GM18951 (cell line): ENCODE measurements around the gene CHRNA5.
"Not testable (repeated sequence)": the region's sequence is repeated elsewhere in the genome, so short reads cannot be mapped to it uniquely, and the experiment has no call there.

Experiments
- POLR2A ChIP-seq: IDR thresholded peaks from 4 replicates; pipeline ENCODE4 v1.6.1; 2011; ENCODE audit warnings: mild to moderate bottlenecking; ENCODE audit not compliant: insufficient read length, insufficient read depth; ENCODE audit errors: extremely low read depth
- in situ Hi-C: fragments of 300-500 bp; cut with MboI; formaldehyde crosslinking; loops from one replicate; pipeline ENCODE4 v1.12.0; 2022; ENCODE audit warnings: low sequenced_read_pairs, mixed read lengths, inconsistent platforms; ENCODE audit not compliant: unreplicated experiment

The CHRNA5 gene

DNA sequence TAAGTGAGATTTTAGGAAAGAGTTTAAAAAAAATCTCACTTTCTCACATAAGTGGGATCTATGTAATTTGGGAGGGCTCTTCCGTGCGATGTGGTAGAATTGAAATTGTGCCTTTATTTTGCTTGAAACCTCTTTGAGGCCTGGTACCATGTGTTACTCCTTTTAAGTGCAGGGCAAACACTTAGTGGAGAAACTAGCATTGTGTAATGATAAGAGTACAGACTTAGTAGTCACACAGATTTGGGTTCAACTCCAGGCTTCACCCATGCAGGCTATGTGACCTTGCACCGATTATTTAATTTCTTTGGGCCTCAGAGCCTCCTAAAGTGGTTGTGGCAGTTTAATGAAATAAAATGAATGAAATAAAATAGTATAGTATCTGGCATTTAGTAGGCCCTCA is 22.7 kb upstream of the CHRNA5 start:
- TF ChIP-seq POLR2A, result no peak
- in situ Hi-C loops, result no loop called here

DNA sequence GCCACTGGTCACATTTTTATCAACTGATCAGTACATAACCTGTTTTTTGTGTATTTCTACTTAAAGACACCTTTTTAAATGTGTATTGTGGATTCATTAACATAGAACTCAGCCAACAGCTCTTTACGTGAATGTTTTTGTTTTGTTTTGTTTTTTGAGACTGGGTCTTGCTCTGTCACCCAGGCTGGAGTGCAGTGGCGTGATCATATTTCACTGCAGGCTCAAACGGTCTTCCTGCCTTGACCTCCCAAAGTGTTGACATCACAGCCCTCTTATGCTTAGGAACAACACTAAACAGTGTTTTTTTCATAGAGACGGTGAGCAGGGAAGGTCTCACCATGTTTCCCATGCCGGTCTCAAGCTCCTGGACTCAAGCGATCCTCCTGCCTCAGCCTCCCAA is 15.1 kb upstream of the CHRNA5 start:
- in situ Hi-C loops, result no loop called here
- TF ChIP-seq POLR2A, result no peak

DNA sequence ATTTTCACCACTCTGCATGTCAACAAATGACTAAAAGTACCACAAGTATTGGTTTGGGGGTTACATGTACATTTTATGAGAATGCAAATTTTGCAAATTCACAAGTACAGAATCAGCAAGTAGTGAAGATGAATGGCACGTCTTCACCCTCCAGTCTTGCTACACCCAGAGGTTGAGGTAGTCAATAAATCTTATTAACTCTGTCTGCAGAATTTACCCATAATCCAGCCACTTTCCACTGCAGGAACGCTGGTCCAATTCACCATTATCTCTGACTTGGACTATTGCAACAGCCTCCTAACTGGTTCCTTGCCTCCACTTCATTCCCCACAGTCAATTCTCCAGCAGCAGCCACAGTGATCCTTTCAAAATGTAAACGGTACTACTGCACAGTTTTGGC is 14.5 kb upstream of the CHRNA5 start:
- no peak for TF ChIP-seq POLR2A
- in situ Hi-C loops, result no loop called here

DNA sequence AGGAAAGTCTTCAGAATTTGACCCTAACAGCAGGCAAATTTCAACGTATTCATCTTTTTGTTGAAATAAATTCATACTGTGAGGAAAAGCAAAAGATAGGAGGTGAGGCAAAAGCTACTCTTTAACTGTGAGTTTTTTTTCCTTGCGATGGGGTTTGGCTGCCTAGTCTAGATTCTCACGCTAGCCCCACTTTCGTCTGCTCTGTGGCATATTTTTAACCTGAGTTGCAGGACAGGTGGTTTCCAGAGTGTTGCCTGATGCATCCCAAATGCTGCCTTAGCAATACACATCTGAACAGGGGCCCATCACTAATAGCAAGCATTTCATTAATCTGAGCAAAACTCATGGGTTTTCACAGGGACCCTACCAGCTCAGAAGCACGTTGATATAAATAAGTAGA is 13.4 kb upstream of the CHRNA5 start:
- in situ Hi-C loops, result no loop called here

DNA sequence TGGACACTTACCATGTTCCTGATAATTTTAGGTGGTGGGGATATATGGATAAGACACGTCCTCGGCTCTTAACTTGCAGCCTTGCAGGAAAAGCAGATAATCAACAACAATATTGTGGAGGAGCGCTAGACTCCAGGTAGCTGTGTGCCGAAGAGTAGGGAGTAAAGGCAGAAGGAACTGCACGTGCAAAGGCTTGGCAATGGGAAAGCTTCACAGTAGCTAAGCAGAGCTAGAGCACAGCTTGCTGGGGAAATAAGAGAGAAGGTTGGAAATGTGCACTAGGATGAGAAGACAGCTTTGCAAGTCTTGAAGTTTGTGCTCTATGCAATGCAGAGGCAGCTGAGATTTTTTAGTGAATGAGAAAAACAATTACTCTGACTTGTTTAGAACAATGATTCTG is 12.7 kb upstream of the CHRNA5 start:
- no peak for TF ChIP-seq POLR2A
- in situ Hi-C loops, result no loop called here

More for the DNA sequence above, 13.4 kb upstream of the CHRNA5 start:
- TF ChIP-seq POLR2A, result no peak

DNA sequence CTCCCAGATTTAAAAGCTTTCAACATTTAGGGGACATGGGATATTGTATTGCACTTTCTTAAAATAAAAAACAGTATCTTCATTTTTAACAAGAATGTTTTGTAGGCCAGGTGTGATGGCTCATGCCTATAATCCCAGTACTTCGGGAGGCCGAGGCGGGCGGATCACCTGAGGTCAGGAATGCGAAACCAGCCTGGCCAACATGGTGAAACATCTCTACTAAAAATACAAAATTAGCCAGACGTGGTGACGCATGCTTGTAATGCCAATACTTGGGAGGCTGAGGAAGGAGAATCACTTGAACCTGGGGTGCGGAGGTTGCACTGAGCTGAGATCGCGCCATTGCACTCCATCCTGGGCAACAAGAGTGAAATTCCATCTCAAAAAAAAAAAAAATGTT is 5.1 kb upstream of the CHRNA5 start:
- in situ Hi-C loops, result not testable (repeated sequence)

DNA sequence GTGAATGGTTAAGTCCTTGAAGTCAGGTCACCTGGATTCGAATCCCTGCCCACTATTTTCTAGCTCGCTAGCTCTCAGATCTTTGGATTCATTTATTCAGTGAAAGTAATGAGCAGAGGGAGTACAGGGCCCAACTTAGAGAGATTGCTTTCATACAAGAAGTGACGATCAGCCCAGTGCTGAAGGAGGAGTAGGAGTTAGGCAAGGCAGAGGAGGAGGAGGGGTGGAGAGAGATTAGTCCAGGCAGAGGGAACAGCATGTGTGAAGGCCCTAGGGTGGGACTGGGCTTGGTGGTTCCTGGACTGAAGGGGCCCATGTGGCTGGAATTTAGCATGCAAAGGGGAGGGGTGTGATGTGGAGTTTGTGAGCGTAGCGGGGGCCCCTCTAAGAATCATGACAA is 3.8 kb upstream of the CHRNA5 start:
- in situ Hi-C loops, result no loop called here
- no peak for TF ChIP-seq POLR2A

DNA sequence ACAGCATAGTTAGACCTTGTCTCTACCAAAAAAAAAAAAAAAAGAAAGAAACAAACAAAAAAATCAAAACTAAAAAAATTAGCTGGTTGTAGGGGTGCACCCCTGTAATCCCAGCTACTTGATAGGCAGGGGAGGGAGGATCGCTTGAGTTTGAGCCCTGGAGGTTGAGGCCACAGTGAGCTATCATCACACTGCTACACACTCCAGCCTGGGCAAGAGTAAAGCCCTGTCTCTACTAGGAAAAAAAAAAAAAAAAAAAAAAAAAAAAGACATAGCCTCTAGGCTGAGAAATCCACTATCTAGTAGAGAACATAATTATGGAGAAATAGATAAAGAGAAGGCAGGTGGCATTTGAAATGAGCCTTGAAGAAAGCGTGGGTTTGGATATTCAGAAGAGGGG is 2.2 kb upstream of the CHRNA5 start:
- TF ChIP-seq POLR2A, result no peak

DNA sequence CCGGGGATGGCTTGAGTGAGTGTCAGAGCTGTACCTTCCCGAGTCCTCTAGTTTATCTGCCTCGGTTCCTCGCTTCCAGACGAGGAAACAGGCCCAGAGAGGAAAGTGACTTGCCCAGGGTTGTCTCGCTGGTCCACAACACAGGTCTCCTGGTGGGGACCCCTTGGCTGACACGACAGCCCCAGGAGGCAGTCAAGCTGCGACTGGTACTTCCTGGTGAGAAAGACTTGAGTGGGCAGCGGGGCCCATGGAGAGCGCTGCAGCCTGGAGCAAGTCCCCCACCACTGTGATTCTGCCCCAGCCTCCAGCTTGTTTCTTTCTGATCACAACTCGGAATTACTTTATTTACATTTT is 600 bp upstream of the CHRNA5 start:
- in situ Hi-C loops, result no loop called here
- TF ChIP-seq POLR2A, result no peak

More for the DNA sequence above, 2.2 kb upstream of the CHRNA5 start:
- in situ Hi-C loops, result no loop called here

DNA sequence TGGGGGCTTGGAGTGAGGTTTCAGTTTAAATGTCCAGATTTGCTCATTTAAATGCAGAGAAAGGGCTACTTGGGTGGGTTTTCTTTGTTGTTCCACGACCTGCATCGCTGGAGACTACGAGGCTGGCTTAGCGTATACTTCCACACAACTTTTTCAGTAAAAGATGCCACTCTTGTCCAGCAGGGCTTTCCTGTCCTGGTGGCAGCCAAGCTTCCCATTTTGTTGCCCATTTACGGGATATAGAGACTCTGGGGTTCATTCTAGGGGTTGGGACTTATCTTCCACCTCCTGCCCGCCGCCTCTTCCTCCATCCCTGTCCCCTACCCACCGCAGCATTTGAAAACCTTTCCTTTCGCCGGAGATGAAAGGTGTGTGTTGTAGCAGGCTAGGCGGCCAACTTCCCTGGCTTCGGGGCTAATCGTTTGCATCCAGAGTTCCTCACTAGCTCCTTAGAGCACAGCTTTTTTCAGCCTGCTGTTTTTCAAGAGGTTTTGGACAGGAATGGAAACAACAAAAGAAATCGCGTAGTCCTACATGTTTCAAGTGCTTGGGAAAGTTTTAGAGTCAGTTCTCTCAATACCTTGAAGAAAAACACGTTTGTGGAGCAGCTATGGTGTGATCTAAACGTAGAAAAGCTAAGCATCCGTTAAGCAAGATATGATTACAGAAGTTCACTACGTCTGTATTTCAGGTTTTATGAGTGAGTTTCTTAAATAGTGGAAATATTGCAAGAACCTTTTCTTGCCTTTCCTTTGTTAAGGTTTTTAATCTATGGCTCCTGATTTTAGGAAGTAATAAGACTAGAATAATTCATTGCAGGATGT is 843 bp downstream of the CHRNA5 start:
- no peak for TF ChIP-seq POLR2A
- in situ Hi-C loops, result no loop called here

DNA sequence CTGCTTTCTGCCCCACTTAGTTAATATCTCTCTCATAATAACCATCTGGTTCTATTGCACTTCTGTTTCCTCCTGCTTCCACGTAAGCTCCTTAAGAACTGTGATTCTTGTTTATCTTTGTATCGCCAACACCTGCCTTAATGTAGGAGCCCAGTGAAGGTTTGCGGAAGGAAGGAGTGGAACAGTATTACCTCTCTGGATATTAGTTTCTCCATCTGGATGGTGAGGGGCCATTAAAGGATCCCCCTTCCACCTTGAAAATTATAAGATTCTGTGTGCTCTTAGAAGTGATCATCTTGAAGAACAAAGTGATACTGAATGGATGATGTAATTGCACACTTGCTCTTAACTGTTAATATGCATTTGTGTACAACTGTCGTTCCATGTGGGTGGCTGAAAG is 2.2 kb downstream of the CHRNA5 start:
- in situ Hi-C loops, result no loop called here
- TF ChIP-seq POLR2A, result no peak

DNA sequence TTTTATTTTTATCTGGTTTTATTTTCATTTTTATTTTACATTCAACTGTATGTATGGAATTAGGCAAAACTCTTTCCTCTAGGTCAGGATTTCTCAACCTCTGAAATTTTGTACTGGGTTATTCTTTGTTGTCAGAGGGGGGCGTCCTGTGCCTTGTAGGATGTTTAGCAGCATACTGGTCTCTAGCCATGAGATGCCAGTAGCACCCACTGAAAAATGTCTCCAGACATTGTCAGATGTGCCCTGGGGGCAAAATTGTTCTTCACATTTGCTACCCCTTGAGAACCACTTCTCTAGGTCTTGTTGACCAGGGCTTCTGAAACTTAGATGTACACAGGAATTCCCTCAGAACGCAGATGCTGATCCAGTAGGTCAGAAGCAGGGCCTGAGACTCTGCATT is 5.4 kb downstream of the CHRNA5 start:
- in situ Hi-C loops, result no loop called here

DNA sequence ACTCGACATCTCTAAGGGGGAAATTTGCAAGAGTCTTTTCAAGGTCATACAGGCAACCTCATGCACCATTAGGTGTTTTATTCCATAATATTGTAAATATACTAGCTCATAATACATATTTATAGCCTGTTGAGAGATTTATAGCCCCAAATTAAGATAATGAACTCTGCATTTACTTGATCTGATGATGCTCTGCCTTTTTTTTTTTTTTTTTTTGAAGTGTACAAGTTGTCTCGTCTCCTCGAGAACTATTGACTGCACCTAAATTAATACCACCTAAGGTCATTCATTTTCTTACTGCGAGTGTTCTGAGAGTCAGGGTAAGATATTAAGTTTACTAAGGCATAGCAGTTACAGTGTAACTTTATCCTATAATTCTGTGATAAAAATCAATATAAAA is 6.1 kb downstream of the CHRNA5 start:
- in situ Hi-C loops, result no loop called here
- no peak for TF ChIP-seq POLR2A

More for the DNA sequence above, 5.4 kb downstream of the CHRNA5 start:
- no peak for TF ChIP-seq POLR2A

DNA sequence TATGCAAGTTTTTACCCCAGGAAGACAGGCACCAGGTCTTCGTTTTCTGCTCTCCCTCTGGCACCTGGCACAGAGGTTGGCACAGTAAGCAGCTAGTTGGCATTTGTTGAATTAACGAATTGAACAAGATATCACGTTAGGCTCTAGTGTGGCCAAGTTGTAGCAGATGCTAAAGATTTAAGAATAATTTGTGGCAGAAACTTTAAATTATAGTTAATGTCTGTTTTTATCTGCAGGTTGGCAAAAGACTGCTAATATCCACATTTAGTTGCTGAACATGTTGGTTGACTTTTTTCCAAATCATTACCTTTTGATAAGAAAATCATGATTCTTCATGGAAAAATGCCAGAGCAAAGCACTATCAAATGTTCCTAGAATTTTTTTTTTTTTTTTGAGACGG is 8.1 kb downstream of the CHRNA5 start:
- TF ChIP-seq POLR2A, result no peak
- in situ Hi-C loops, result no loop called here

DNA sequence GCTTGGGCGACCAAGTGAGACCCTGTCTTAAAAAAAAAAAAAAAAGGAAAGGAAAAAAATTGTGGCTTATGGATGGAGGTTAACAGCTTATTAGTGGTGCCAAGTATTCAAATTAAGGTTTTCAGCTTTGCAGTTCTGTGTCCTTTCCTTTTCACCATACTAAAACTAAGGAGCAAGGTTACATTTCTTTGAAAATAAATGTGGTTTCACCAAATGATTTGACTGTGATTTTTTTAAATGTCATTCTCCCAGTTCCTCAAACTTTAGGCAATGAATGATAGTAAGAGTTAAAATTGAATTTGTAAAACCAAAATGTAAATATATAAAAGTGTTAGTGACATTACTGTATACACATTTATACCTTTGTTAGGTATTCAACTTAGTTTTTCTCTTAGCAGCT is 9.6 kb downstream of the CHRNA5 start:
- TF ChIP-seq POLR2A, result no peak
- in situ Hi-C loops, result no loop called here

DNA sequence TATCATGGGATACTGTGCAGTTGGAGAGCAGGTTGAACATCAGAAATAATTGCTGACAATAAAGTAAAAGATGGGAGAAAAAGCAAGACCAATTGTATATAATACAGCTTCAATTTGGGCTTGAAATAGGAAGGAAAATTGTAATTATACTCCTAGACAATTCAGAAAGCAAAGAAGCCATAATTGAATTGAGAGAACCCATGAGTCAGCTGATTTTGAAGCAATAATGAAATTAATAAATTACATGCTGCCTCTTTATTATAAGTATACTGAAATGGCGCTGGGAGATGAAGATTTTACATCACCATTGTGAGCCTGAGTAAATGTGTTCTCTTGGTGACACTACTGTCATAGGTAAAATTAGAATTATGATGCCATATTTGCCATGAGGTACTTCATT is 32.3 kb downstream of the CHRNA5 start:
- in situ Hi-C loops, result no loop called here

More for the DNA sequence above, 32.3 kb downstream of the CHRNA5 start:
- TF ChIP-seq POLR2A, result no peak
